H1 (cell line): ENCODE results near the gene CCDC15. TPM values are rescaled to one million over a fixed set of nuclear protein-coding genes. Genes with fewer than 3 reads are reported as not detected.

Experiments
- CEBPB ChIP-seq: IDR thresholded peaks from 2 replicates; pipeline ENCODE4 v1.6.1; 2012; ENCODE audit warnings: low read depth, low read length
- EGR1 ChIP-seq: IDR thresholded peaks from 2 replicates; pipeline ENCODE4 v1.6.1; 2011; ENCODE audit warnings: low read depth, low read length, borderline replicate concordance
- JUN ChIP-seq: IDR thresholded peaks from 2 replicates; pipeline ENCODE4 v1.6.1; 2011; ENCODE audit warnings: low read depth, mild to moderate bottlenecking, improper control_type of control experiment, low read length
- JUND ChIP-seq: IDR thresholded peaks from 2 replicates; pipeline ENCODE4 v1.6.1; 2011; ENCODE audit warnings: mild to moderate bottlenecking, improper control_type of control experiment, low read length
- RBBP5 ChIP-seq: IDR thresholded peaks from 2 replicates; pipeline ENCODE4 v1.7.1; 2012; ENCODE audit warnings: low read depth, mild to moderate bottlenecking, inconsistent platforms, low read length, moderate library complexity, borderline replicate concordance
- RXRA ChIP-seq: IDR thresholded peaks from 2 replicates; pipeline ENCODE4 v1.6.1; 2011; ENCODE audit warnings: low read depth, mild to moderate bottlenecking, low read length, moderate library complexity; ENCODE audit not compliant: insufficient read depth
- TAF7 ChIP-seq: optimal IDR thresholded peaks from 2 replicates; pipeline ENCODE3; 2011; ENCODE audit warnings: low read depth, mild to moderate bottlenecking, inconsistent platforms, low read length, moderate library complexity, borderline replicate concordance
- TBP ChIP-seq: IDR thresholded peaks from 2 replicates; pipeline ENCODE4 v1.6.1; 2011; ENCODE audit warnings: low read depth, low read length, improper control_type of control experiment
- polyA plus RNA-seq, 7 experiments: library from polyadenylated mRNA; depleted of rRNA in 3 of 7; stranded (reverse) in 5 of 7; unstranded in 2 of 7; fragments of >200 nt in 5 of 7; fragments of 200-250 nt in 2 of 7; gene quantifications; 1 replicate in 5 of 7; 2 replicates in 1 of 7; 4 replicates in 1 of 7; pipeline versions ENCODE4 v1.2.1 to v1.2.3, GENCODE V29; 2011 to 2013; ENCODE audit warnings: missing spikeins in 2 of 7, mixed read lengths in 2 of 7
- total RNA-seq: library from RNA; stranded (reverse); fragmentation: NEBNext Ultra II Directional; extraction: Animal tissue kit (Norgen Biotek cat#: 25700); gene quantifications from 2 replicates; pipeline ENCODE4 v1.2.1, GENCODE V29; 2021

Gene CCDC15
- total and polyA plus RNA-seq, 2 of the 8 experiments (the other 6 are each of a cell fraction or from before 2014, with no cell fraction given): 1.5 to 3.1 TPM

GRCh38 chr11:125078516-125079140 lies 124.6 kb downstream of the CCDC15 start (continued):
- TF ChIP-seq RBBP5 (no peak), JUN (no peak), TAF7 (no peak), TBP (no peak), RXRA (no peak), CEBPB (no peak), JUND (no peak), EGR1 (no peak)
